ENCODE data around the gene RSRC1.
"Not testable (repeated sequence)": the region's sequence is repeated elsewhere in the genome, so short reads cannot be mapped to it uniquely, and the experiment has no call there.

The RSRC1 gene

DNA sequence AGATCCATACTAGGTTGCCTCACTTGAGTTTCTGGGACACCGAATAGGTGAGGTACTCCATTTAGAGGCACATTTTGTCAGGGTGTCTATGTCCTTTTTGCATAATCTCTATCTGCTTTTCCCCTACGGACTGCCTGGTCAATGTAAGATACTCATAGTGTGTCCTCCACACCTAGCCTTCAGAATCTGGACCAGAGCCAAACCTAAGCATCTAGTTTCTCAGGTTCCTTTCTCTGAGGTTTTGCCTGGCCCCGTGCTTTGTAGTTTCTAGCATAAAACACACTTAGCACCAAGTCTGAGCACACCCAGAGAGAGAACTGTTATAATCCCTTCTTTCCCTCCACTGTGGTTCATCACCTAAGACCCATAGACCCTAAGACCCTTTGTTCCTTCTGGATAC is 355.2 kb downstream of the RSRC1 start:
- DNase-seq (ENCODE audit: low spot score) = no peak

DNA sequence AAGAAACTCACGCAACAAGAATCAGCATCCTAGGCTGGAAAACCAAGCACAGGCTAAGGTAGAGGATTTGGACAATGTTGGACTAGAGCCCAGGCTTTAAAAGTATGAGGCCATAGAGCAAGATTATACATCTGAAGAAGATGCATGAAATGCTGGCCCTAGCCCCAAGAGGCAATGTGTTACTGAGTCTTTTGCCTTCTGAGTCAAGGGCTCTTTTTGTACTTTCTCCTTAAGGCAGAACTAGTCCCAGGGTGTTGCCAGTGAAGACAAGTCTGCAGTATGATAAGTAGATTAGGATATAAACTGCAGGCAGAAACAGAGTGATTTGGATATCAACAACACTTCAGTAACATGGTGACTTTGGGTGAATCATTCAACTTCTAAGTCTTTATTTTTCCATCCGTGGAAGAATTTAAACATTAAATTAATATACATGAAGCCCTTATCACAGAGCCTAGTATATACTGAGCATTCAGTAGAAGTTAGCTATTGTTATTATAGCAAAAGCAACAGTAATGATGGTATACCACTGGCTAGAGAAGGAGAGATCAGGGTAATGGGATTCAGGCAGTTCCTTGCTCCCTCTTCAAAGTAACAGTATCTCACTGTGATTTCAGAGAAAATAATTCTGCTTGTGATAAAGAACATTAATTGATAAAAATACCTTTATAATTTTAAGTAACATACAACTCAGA is 361.2 kb downstream of the RSRC1 start:
- DNase-seq (ENCODE audit: low spot score) = peak; percentile 50

DNA sequence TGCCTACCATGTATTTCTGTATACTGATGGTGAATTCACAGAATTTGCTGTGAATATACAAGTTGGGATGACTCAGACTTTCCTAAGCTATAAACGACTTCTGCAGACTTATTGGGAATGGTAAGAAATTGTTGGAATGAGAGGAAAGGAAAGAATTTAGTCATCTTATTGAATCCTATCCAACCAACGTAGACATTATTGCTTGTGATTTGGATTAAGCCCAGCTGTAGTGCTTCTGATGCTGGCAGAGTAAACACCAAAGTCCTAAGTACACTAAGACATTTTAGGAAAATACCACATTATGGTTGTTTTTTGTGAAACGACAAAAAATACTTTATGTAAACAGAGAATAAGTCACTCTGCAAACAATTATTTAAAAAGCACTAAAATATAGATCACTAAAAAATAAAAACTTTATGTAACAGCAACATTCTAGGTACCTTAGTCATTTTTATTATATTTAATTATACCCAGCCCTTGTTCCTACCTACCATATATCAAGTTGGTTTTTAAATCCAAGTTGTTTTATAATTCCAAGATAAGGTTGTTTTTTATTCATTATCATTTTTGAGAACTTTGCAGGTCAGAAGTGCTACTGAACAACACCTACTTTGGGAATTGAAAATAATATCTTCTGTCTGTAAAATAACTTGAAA is 361.9 kb downstream of the RSRC1 start:
- no peak for DNase-seq (ENCODE audit: low spot score)

DNA sequence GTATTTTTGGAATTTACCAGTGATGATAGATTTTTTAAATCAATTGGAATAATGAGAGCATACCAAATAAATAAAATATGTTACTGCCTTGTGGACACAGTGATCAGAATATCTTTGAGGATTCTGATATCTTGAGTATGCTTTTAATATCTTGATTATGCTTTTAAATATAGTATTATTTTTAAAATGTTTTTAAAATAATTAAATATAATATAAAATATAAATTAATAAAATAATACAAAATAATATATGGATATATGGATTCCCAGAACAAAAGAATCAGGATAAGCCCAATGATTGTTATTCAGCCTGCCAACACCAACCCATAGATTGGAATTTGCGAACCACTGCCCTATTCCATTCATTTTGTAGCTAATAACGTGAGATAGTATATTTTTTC is 369.2 kb downstream of the RSRC1 start:
- no peak for DNase-seq (ENCODE audit: low spot score)

DNA sequence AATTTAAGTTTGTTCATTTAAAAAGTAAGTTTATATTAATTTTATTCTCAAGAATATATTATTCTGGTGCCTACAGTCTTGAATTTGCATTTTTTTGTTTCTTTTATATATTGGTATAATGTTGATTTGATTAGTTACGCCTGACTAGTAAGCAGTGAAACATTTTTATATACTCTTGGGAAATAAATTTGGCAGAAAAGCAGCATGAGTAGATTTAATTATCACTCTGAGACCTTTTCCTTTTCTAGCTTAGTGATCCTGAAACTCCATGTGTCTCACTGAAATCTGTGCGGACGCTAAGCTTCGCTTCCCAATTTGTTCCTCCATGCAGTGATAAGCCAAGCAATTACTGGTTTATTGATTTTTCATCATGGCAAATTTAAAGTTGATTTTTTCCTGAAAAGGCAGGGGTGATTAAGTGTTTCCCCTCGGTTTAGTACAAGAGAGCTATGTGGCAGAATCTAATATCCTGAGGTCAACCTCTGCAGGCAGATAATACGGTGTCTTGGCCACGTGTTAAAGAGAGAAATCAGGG is 373.9 kb downstream of the RSRC1 start:
- no peak for DNase-seq (ENCODE audit: low spot score)

DNA sequence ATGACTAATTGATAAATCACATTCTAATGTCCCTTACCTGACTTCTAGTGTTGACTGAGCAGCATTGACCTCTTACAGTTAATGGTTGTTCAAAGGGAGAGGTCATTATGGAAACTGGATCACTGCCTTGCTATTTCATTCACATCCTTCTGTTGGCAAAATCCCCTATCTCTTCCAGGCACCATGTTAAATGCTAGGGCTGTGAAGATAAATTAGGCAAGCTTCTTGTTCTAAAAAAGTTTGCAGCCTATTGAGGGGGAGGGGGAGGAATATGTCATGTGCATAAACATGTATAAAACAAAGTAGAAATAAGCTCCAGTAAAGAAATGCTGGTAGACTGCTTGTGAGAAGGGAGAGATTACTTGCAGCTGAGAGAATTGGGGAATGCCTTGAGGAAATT is 376.3 kb downstream of the RSRC1 start:
- DNase-seq (ENCODE audit: low spot score) = no peak

DNA sequence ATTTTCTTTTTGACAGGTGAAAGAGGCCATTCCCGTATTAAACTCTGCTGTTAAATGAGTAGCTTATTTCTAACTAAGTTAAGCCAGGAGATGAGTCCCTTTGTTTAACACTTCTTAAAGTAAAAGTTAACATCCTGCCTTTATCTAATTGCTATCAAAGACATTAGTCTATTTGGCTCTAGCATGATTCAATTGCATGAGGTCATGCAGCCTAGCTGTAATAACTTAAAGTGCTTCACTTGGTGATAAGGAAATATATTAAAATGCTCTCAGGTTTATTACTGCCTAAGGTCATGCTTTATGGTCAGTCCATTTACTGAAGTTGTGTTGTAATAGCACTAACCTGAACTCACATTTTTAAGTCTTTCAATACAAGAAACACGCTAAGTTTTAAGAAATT is 378.8 kb downstream of the RSRC1 start:
- DNase-seq (ENCODE audit: low spot score) = no peak

DNA sequence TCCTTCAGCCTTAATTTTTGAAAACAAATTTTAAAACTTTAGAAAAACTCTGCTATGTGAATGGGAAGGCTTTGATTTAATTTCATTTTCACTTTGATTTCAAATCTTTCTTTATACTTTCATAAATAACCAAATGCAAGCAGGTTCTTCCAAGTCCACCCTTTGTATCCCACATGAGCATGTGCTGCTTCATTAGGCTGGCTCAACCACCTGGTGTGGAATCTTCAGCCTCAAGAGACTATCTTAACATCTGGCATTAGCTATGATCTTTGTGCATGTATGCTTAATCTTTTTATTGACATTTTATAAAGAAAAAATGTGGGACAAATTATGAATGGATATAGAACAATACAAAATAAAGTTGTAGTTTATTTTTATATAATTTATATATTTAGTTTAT is 379.3 kb downstream of the RSRC1 start:
- no peak for DNase-seq (ENCODE audit: low spot score)

DNA sequence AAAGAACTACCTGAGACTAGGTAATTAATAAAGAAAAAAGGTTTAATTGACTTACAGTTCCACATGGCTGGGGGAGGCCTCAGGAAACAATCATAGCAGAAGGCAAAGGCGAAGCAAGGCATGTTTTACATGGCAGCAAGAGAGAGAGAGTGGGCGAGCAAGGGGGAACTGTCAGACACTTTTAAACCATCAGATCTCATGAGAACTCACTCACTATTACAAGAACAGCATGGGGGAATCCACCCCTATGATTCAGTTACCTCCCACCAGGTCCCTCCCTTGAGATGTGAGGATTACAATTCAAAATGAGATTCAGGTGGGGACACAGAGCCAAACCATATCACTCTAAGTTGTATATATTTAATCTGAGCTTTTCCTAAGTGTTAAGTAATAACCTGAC is 382.1 kb downstream of the RSRC1 start:
- no peak for DNase-seq (ENCODE audit: low spot score)

DNA sequence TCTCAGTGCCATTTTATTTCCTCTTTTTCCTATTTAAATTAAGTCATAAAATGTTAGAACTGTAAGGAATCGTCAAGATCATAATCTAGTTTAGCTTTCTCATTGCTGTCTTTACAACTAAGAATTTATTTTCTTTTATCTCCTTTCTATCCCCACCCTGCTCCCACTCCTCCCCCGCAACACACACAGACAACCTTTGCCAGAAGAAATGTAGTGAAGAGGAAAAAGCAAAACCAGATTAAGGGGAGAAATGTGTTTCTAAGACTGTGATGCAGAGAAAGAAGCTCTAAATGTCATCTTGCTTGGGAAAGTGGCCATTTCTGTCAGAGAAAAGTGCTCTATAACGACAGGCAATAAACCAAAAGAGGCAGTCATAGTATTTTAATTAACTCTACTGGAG is 382.8 kb downstream of the RSRC1 start:
- DNase-seq (ENCODE audit: low spot score) = no peak

DNA sequence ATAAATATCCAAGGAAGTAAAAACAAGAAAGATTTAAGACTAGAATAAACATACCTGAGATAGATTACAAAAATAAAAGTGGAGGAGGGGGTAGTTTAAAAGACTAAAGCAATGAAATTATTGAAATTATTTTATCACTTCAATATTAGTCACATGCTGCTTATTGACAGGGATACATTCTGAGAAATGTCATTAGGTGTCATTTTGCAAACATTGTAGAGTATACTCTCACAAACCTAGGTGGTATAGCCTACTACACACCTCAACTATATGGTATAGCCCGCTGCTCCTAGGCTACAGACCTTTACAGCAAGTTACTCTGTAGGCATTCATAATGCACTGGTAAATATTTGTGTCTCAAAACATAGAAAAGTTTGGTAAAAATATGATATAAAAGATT is 384.0 kb downstream of the RSRC1 start:
- DNase-seq (ENCODE audit: low spot score) = no peak

DNA sequence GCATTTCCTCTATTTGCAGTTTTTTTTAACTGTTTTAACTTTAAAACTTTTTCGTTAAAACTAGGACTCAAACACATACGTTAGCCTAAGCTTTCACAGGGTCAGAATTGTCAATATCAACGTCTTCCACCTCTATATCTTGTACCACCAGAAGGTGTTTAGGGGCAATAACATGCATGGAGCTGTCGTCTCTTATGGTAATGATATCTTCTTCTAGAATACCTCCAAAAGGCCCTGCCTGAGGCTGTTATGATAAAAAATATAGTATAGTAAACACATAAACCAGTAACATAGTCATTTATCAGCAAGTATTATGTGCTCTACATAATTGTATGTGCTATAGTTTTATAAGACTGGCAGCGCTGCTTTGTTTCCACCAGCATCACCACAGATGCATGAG is 384.8 kb downstream of the RSRC1 start:
- DNase-seq (ENCODE audit: low spot score) = peak; percentile 42

DNA sequence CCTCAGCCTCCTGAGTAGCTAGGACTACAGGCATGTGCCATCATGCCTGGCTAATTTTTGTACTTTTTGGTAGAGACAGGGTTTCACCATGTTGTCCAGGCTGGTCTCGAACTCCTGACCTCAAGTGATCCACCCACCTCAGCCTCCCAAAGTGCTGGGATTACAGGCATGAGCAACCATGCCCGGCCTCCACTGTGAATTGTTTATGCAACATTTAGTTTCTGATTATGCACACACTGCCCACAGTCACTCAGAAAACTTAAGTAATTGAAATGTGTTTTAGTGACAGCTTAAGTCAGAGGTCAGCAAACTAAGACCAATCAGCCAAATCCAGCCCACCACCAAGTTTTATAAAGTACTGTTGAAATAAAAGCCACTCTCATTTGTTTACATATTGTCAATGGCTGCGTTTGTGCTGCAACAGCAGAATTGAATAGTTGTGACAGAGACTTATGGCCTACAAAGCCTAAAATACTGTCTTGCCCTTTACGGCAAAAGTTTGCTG is 385.6 kb downstream of the RSRC1 start:
- not testable (repeated sequence) for DNase-seq (ENCODE audit: low spot score)

DNA sequence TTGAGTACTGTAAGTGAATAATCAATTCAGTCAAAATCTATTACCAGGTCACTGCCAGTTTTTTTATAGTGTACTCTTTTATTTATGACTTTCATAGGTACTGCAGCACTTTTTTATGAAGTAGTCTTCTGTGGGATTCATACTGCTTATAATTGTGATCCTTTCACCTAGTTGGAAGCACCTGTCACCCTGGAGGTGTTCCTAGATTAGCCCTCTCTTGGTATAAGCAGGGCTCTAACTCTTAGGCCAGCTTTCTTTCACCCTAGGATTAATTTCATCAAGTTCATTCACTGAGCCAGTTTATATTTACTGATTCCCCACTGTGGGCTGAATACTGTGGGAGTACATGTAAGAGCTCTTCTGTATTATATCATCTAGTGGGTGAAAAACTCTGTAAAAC is 395.2 kb downstream of the RSRC1 start:
- DNase-seq (ENCODE audit: low spot score) = no peak

DNA sequence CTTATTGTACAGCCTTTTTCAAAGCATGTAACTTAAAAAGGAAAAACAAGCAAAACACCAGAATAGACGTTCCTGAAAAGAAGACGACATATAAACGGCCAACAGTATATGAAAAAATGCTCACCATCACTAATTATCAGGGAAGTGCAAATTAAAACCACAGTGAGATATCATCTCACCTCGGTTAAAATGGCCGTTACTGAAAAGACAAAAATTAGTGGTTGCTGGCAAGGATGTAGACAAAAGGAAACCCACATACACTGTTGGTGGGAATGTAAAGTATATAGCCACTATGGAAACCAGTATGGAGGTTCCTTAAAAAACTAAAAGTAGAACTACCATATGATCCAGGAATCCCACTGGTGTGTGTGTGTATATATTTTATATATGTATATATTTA is 396.6 kb downstream of the RSRC1 start:
- no peak for DNase-seq (ENCODE audit: low spot score)

DNA sequence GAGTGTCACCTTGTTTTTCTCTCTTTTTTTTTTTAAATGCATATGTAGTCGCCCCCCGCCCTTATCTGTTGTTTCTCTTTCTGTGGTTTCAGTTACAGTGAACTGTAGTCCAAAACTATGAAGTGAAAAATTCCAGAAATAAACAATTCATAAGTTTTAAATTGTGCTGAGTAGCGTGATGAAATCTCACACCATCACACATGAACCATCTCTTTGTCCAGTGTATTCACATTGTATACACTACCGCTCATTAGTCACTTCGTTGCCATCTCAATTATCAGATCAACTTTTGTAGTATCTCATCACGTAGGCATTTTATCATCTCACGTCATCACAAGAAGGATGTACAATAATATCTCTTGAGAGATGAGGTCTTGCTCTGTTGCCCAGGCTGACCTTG is 398.6 kb downstream of the RSRC1 start:
- DNase-seq (ENCODE audit: low spot score) = no peak

DNA sequence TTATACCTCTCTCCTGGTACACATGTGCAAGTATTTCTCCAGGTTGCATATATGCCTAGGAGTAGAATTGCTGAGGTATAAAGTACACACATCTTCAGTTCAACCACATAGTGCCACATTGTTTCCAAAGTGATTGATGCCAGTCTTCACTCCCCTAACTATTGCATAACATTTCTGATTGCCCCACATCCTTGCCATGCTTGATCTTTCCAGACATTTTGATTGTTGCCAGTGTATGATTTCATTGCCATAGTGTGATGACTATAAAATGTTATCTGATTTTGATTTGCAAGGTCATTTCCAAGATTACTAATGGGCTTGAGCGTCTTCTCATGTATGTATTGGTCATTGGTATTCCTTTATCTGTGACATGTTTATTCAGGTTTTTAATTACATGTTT is 400.0 kb downstream of the RSRC1 start:
- DNase-seq (ENCODE audit: low spot score) = no peak

DNA sequence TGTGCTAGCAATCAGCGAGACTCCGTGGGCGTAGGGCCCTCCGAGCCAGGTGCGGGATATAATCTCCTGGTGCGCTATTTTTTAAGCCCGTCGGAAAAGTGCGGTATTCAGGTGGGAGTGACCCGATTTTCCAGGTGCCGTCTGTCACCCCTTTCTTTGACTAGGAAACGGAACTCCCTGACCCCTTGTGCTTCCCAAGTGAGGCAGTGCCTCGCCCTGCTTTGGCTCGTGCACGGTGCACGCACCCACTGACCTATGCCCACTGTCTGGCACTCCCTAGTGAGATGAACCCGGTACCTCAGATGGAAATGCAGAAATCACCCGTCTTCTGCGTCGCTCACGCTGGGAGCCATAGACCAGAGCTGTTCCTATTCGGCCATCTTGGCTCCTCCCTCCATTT is 406.8 kb downstream of the RSRC1 start:
- not testable (repeated sequence) for DNase-seq (ENCODE audit: low spot score)

DNA sequence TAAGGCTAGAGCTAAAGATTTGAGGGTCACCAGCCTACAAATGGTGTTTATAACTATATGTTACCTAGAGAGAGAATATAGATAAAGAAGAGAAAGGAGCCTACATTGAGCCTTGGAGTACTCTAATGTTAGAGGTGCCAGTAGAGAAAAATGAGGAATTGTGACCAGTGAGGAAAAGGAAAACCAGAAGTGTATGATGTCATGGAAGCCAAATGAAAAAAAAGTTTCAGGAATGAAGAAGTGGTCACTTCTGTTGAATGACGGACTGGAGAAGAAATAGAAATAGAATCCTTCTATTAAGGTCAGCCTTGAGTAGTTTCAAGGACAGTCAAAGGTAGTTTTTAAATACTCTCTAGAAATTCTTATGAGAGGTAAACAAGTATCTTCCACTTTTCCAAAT is 409.9 kb downstream of the RSRC1 start:
- no peak for DNase-seq (ENCODE audit: low spot score)

DNA sequence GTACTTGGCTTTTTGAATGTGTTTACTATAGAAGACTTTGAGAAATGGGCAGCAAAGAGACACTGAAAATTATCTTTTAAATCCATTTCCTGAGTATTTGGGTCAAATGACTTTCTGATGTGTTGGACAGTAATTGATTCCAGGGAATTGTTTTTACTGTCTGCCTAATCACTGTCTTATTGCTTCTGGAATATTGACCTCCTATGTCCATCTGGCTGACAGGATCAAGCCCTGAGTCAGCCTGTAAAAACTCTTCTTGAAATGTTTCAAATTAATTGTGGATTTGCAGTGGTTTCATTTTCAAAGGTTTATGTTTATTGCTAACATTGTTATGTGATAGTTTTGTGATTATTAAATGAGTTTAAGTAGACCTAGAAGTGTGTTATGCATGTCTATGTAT is 410.5 kb downstream of the RSRC1 start:
- no peak for DNase-seq (ENCODE audit: low spot score)

DNA sequence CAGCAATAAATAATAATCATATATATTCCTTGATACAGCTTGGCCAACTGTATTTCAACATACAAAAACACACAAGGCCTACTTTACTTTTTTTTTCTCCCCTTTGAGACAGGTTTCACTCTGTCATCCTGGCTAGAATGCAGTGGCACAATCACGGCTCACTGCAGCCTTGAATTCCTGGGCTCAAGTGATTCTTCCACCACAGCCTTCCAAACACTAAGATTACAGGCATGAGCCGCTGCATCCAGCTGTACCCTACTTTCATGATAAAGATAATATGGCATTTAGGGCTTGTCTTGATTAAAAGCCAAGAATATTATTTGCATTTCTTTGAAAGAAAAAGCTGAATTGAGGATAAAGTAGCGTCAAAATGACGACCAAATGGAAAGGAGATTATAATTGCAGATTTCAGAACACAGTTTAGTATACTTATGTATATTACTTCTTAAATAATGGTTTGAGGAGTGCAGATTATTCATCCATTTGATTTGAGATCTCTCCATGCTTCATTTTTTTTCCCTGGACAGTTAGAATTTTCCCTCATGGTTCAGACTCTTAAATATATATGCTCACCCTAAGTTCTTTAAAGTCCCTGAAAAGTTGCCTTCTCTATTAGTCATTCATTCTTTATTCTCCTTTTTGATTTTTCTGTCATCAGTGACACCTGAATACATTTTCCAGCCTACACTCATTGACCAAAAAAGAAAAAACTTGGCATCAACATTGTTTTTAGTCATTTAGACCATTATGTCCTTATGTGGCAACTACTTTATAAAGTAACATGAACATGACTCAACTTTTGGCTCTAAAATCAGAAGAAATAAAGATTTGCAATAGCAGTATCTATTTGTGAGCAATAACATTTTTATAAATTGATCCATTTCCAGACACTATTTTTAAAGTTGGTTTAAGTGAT is 412.6 kb downstream of the RSRC1 start:
- no peak for DNase-seq (ENCODE audit: low spot score)

DNA sequence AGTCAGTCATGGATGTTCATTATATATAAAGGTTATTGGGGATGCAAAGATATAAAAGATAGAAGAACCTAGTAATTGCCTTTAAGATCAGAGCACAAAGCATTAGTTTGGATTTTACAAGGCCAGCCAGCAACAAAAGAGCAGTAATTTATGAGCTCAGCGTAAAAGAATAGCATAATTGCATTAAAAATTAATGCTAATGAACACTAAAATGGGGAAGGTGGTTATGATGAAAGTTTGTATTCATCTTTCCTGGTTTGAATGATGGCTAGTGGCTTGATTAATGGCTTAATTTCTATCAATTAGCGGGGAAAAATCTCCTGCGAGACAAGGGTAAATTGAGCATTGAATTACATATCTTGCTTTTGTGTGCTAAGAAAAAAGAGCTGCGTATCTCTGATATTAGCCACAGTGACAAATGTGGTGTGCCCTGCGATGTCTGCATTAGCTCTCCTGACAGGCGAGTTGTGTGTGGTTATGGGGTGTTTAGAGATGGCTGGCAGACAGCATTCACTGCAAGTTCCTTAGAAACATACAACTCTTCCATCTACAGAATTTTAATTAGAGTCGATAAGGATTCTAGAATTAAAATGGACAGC is 418.3 kb downstream of the RSRC1 start:
- no peak for DNase-seq (ENCODE audit: low spot score)

All from hematopoietic multipotent progenitor cell treated with erythropoietin and hydrocortisone succinate and interleukin-3 and kit ligand, for 17 days (in vitro differentiated cells).